ENCODE data around the gene MLST8.
"Not testable (repeated sequence)": the region's sequence is repeated elsewhere in the genome, so short reads cannot be mapped to it uniquely, and the experiment has no call there.

MLST8 gene

DNA sequence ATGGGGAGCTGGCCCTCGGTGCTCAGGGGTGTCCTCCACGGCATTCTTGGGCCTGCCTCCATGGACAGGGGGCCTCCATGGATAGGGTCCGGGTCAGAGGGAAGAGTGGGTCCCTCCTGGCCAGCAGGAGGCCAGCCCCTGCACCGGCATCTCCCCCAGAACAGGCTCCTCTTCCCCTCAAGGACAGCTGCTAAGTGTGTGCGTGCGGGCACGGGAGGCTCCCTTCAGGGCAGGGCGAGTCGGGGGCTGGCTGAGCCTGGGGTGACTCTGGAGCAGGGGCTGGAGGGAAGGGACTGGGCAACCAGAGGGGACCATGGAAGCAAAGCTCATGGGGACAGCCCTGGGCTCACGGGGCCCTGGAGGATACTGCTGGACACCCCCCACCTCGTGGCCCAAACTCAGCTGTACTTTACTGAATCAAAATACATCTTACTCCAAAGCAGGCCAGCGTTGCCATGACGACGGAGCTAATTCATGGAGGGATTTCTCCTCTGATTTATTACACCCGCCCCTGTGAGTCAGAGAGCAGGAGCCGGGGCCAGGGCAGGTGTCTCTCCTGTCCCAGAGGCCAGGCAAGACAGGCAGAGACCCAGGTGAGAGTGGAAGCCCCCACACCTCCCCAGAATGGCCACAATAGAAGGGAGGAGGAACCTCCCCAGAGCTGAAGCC lies 11.0 kb upstream of the MLST8 start:
- no peaks in the 10 kb centered on the region for H3K9me3 Mint-ChIP-seq (ENCODE audit: low read depth)
- no peak overlapping the region for H3K4me3 Mint-ChIP-seq
- H3K4me1 Mint-ChIP-seq (ENCODE audit: low read depth) = peaks cover 1% of the 10 kb centered on the region
- peak overlapping the region; percentile 50 for H3K27ac Mint-ChIP-seq
- H3K36me3 Mint-ChIP-seq = no peaks in the 10 kb centered on the region
- peaks cover 8% of the 10 kb centered on the region for H3K27me3 Mint-ChIP-seq

DNA sequence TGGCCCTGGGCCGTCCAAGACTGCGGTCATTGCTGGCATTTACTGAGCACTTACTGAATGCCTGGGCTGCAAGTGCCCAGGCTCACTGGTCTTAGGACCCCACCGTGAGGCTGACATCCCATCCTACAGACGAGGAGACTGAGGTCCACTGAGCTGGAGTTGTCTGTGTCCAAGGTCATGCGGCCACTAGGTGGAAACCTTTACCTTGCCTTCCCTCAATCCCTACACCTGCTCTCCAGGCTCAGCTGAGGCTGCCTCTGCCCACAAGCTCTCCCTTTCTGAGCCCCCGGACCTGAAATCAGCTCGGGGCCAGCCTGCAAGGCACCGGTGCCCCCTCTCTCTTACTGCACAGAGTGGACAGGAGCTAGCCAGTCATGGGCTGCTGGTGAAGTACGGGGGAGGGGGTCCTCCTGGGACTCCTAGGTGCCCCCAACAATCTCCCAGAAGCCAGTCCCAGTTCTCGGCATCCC lies 10.4 kb upstream of the MLST8 start:
- Mint-ChIP-seq H3K27ac (peak overlapping the region; percentile 50), H3K9me3 (ENCODE audit: low read depth) (no peaks in the 10 kb centered on the region), H3K4me1 (ENCODE audit: low read depth) (peaks cover 1% of the 10 kb centered on the region), H3K27me3 (peaks cover 8% of the 10 kb centered on the region), H3K4me3 (peak overlapping the region; percentile 52), H3K36me3 (no peaks in the 10 kb centered on the region)

DNA sequence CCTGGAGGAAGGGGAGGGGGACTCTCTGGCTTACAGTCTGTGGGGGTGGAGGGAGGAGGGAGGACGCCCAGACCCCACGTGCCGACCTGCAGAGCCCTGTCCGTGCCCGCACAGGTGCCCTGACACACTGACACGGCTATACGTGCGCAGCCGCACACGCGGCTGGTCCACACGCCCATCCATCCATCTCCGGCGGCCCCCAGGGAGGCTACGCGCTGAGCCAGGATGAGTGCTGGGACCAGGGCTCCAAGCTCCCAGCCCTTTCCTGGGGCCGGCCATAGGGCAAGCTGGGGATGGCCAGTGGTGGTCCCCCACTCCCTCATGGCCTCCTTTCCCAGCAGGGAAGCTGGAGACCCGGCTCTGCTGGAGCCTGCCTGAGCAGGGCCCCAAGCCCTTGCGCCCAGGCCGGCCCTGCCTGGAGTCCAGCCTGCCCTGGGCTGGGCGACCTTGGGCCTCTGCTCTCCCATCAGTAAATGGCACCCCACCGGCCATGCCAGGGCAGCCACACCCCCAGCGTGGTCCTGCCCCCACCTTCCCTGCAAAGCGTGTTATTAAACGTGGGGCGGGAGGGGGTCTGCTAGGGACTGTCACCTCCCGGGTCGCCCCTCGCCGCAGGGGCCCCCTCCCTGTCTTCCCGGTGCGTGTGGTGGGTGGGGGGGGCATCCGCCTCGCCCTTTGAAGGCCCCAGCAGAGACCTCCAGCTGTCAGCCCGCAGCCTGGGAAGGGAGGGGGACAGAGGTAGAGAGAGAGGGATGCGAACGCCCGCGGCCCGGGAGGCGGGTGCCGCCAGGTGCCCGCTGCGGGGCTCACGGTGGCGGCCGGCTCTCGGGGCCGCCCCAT lies 9.7 kb upstream of the MLST8 start:
- H3K9me3 Mint-ChIP-seq (ENCODE audit: low read depth) = no peaks in the 10 kb centered on the region
- peaks cover 1% of the 10 kb centered on the region for H3K4me1 Mint-ChIP-seq (ENCODE audit: low read depth)
- peak overlapping the region; percentile 58 for H3K4me3 Mint-ChIP-seq
- H3K27me3 Mint-ChIP-seq = peaks cover 8% of the 10 kb centered on the region
- H3K36me3 Mint-ChIP-seq = no peaks in the 10 kb centered on the region
- H3K27ac Mint-ChIP-seq = no peak overlapping the region

DNA sequence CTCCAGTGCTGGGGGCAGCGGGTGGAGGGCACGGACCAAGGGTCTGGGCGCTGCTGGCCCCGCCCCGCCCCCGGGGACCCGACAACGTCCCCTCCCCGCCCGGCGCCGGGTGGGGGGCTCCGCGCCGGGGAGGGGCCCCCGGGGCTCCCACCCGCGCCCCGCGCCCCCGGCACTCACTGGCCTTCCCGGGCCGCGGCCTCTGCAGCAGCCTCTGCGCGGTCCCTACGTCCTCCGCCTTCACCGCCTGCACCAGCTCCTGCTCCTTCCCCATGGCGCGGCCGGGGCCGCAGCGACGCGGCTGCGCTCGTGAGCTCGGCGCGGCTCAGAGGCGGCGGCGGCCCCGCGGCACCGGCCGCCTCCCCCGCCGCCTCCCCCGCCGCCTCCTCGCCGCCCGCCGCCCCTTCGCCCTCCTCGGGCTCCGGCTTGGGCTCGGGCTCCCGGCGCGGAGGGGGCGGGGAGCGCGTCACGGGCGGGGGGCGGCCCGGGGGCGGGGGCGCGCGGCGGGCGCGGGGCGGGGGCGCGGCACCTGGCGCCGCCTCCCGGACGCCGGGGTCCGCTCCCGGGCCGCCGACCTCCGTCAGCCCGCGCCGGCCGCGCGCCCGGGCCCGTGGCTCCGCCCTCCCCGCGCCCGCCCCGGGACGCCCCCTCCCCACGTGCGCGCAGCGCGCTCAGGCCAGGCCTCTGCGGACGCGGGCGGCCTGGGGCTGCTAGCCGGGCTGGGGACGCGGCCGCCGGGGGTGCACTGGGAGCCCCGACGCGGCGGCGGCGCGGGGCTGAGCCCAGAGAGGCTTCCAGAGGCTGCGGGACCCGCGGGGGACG lies 8.9 kb upstream of the MLST8 start, which contains the start of gene CASKIN1:
TSS of gene CASKIN1 (minus strand) at position 444 of the 819 bp plus-strand sequence. CDS start at position 271, 173 bp downstream.
- peaks cover 8% of the 10 kb centered on the region for H3K27me3 Mint-ChIP-seq
- H3K9me3 Mint-ChIP-seq (ENCODE audit: low read depth) = no peaks in the 10 kb centered on the region
- H3K27ac Mint-ChIP-seq = no peak within 1 kb of the TSS
- peak within 1 kb of the TSS; percentile 72 for H3K4me3 Mint-ChIP-seq
- no peaks in the 10 kb centered on the region for H3K36me3 Mint-ChIP-seq
- peaks cover 1% of the 10 kb centered on the region for H3K4me1 Mint-ChIP-seq (ENCODE audit: low read depth)

DNA sequence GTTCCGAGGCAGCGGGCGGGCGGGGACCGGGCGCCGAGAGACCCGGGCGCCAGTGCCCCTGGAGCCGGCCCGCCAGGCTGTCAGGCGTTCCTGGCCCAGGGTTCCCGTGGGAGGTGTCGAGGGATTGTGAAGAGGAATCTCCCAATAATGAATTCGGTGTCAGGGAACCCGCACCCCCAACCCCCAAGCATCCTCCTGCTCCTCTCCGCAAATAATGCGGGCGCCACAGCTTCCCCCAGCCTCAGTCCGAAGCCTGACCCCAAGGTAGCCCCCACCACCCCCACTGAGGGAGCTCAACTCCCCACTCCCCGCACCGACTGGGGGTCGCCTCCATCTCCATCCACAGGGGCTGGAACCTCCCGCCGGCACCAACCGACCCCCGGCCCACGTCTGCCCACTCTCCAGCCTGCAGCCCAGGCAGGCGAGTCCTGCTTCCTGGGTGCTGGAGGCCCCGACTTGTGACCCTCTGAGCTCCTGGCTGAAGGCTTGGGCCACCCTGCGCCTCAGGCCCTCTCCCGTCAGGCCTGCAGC lies 8.2 kb upstream of the MLST8 start:
- peaks cover 1% of the 10 kb centered on the region for H3K4me1 Mint-ChIP-seq (ENCODE audit: low read depth)
- peak overlapping the region; percentile 72 for H3K4me3 Mint-ChIP-seq
- H3K36me3 Mint-ChIP-seq = no peaks in the 10 kb centered on the region
- no peaks in the 10 kb centered on the region for H3K9me3 Mint-ChIP-seq (ENCODE audit: low read depth)
- H3K27ac Mint-ChIP-seq = no peak overlapping the region
- H3K27me3 Mint-ChIP-seq = peaks cover 8% of the 10 kb centered on the region

DNA sequence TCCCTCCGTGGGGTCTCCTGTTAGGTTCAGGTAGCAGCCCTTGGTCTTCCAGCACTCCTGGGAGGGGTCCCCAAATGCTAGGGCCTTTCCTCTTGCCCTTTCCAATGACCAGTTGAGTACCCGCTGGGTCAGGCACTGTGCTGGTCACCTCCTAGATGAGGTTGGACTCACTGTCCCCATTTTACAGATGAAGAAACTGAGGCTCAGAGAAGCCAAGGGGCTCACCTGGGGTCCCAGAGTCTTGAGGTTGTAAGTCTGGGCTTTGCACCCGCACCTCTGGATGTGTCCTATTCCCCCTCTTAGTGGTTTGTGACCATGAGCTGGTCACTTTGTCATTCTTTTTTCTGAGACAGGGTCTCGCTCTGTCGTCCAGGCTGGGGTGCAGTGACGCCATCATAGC lies 7.5 kb upstream of the MLST8 start:
- H3K27ac Mint-ChIP-seq = no peak overlapping the region
- H3K4me1 Mint-ChIP-seq (ENCODE audit: low read depth) = peaks cover 1% of the 10 kb centered on the region
- peak overlapping the region; percentile 72 for H3K4me3 Mint-ChIP-seq
- no peaks in the 10 kb centered on the region for H3K9me3 Mint-ChIP-seq (ENCODE audit: low read depth)
- H3K36me3 Mint-ChIP-seq = no peaks in the 10 kb centered on the region
- peaks cover 8% of the 10 kb centered on the region for H3K27me3 Mint-ChIP-seq

DNA sequence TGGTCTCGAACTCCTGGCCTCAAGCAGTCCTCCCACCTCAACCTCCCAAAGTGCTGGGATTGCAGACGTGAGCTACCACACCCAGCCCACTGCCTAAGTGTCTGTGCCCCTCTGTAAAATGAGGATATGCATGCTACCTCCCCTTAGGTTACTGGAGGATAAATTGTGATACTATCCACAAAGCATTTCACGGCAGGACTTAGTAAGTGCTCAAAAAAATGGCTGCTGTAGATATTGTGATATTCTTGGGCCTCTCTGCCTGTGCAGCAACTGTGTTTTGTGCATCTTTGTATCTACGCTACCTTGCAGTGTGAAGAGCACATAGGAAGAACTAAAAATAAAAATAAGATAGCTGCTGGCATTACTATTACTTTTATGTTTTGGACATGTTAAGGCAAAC lies 7.0 kb upstream of the MLST8 start:
- Mint-ChIP-seq H3K4me3 (peak overlapping the region; percentile 72), H3K27me3 (peaks cover 8% of the 10 kb centered on the region), H3K4me1 (ENCODE audit: low read depth) (peaks cover 1% of the 10 kb centered on the region), H3K9me3 (ENCODE audit: low read depth) (no peaks in the 10 kb centered on the region), H3K27ac (no peak overlapping the region), H3K36me3 (no peaks in the 10 kb centered on the region)

DNA sequence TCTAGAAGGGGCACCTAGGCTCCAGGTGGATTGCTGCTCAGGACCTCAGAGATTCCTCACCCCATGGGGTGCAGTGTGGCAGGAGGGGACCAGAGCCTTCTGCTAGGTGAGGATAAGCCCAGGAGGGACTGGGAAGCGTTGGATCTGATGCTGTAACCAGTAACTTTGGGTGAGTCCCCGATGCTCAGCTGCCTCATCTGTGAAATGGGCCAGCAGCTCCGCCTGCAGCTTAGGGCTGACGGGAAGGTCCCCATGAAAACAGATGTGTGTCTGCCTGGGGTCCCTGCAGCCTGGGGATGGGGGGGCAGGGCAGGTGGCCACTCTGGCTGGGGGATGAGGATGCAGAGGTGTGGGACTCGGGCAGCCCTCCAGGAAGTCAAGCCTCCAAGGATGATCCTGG lies 6.2 kb upstream of the MLST8 start:
- H3K36me3 Mint-ChIP-seq = no peaks in the 10 kb centered on the region
- H3K27ac Mint-ChIP-seq = no peak overlapping the region
- peaks cover 8% of the 10 kb centered on the region for H3K27me3 Mint-ChIP-seq
- no peak overlapping the region for H3K4me3 Mint-ChIP-seq
- no peaks in the 10 kb centered on the region for H3K9me3 Mint-ChIP-seq (ENCODE audit: low read depth)
- peaks cover 1% of the 10 kb centered on the region for H3K4me1 Mint-ChIP-seq (ENCODE audit: low read depth)

DNA sequence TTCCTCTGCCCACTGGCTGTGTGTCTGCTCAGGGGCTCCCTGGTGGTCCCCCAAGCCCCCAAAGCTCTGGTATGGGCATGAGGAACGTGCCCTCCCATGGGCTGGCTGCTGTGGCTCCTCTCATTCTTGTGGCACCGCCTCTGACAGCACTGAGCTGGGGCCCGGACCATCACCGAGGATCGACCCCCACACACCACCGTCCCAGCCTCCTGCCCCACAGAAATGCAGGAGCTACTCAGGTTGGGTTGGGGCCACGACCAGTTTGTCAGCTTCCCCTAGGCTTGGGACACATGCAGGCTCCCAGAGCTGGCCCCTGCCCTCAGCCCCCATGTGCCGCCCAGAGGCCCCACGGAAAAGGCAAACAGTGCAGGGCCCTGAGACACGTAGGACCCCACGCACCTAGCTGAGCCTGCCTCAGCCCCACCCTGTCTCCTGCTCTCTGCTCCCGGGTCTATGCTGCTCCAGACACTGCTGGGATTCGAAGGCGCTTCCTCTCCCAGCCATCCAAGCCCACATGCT lies 5.6 kb upstream of the MLST8 start:
- Mint-ChIP-seq H3K36me3 (no peaks in the 10 kb centered on the region), H3K27ac (no peak overlapping the region), H3K4me3 (no peak overlapping the region), H3K4me1 (ENCODE audit: low read depth) (peaks cover 7% of the 10 kb centered on the region), H3K27me3 (peaks cover 8% of the 10 kb centered on the region), H3K9me3 (ENCODE audit: low read depth) (no peaks in the 10 kb centered on the region)

DNA sequence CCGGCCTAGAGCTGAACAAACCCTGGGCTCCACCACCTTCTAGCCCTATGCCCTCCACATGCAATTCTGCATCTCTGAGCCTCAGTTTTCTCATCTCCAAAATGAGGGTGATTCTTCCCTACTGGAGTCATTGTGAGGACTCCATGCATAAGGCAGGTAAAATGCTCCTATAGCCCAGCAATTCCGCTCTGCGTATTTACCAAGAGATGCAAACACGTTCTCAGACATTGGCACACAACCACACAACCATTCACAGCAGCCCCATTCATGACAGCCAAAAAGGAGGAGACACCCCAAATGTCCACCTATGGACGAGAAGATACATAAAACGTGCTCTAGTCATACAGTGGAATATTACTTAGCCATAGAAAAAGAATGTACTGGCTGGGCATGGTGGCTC lies 4.9 kb upstream of the MLST8 start:
- Mint-ChIP-seq H3K36me3 (no peaks in the 10 kb centered on the region), H3K27ac (no peak overlapping the region), H3K4me3 (no peak overlapping the region), H3K4me1 (ENCODE audit: low read depth) (peaks cover 7% of the 10 kb centered on the region), H3K9me3 (ENCODE audit: low read depth) (no peaks in the 10 kb centered on the region), H3K27me3 (peaks cover 5% of the 10 kb centered on the region)

DNA sequence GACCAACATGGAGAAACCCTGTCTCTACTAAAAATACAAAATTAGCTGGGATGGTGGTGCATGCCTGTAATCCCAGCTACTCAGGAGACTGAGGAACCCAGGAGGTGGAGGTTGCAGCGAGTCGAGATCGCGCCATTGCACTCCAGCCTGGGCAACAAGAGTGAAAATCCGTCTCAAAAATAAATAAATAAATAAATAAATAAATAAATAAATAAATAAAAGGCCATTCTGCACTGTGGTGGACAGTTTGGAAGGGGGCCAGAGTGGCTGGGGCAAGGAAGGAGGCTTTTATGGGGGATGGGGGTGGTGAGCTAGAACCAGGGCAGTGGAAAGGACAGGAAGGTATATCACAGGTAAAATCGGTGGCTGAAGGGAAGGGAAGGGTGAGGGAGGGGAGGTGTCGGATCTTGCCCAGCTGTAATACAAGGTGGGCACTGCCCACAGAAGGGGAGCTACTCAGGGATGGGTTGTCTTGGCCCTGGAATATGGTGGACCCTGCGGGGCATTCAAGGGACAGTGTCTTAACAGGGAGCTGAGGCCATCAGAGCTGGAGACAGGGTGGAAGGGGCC lies 2.0 kb upstream of the MLST8 start:
- not testable (repeated sequence) for H3K27ac Mint-ChIP-seq
- peaks cover 15% of the 10 kb centered on the region for H3K4me1 Mint-ChIP-seq (ENCODE audit: low read depth)

DNA sequence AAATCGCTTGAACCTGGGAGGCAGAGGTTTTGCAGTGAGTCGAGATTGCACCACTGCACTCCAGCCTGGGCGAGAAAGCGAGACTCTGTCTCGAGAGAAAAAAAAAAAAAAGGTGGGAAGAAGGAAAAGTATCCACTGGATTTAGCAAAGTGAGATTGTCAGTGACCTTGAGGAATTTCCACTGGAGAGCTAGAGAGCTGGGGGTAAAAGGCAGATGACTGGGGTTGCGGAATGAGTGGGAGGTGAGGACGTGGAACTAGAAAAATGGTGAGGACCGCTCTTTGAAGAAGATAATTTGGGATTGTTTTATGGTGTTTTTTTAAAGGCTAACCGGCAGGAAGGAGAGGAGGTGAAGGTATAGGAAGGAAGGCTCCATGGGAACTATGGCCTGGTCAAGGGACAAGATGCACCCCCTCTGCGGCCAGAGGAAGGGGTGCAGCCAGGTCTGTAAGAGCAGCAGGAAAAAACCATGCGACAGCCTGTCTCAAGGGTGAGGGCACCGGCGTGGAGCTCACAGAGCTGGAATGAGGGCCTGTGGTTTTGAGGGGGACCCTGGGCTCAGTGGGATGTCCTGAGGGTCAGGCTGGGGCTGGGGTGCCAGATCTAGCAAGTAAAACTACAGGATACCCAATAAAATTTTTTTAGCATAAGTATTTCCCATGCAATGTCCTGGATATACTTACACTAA lies 694 bp upstream of the MLST8 start:
- peak overlapping the region; percentile 62 for H3K27ac Mint-ChIP-seq
- H3K27me3 Mint-ChIP-seq = no peaks in the 10 kb centered on the region
- H3K4me3 Mint-ChIP-seq = peak overlapping the region; percentile 76
- H3K36me3 Mint-ChIP-seq = peaks cover 5% of the 10 kb centered on the region
- H3K9me3 Mint-ChIP-seq (ENCODE audit: low read depth) = no peaks in the 10 kb centered on the region
- peaks cover 15% of the 10 kb centered on the region for H3K4me1 Mint-ChIP-seq (ENCODE audit: low read depth)

More for the DNA sequence above, 2.0 kb upstream of the MLST8 start:
- H3K36me3 Mint-ChIP-seq; H3K27me3 Mint-ChIP-seq; H3K9me3 Mint-ChIP-seq (ENCODE audit: low read depth): not testable (repeated sequence)
- peak overlapping the region; percentile 62 for H3K4me3 Mint-ChIP-seq

DNA sequence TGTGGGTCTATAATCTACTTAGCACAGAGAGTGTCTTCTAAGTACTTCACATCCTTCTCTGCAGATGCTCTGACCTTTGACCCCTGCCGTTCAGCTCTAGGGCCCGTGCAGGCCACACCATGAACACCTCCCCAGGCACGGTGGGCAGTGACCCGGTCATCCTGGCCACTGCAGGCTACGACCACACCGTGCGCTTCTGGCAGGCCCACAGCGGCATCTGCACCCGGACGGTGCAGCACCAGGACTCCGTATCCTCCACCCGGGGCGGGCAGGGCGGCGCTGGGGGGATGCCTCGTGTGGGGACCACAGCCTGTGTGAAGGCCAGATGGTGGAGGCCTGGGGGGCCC lies 686 bp downstream of the MLST8 start:
- Mint-ChIP-seq H3K4me3 (peak overlapping the region; percentile 90), H3K27ac (peak overlapping the region; percentile 80), H3K9me3 (ENCODE audit: low read depth) (no peaks in the 10 kb centered on the region), H3K36me3 (peaks cover 5% of the 10 kb centered on the region), H3K27me3 (no peaks in the 10 kb centered on the region), H3K4me1 (ENCODE audit: low read depth) (peaks cover 15% of the 10 kb centered on the region)

DNA sequence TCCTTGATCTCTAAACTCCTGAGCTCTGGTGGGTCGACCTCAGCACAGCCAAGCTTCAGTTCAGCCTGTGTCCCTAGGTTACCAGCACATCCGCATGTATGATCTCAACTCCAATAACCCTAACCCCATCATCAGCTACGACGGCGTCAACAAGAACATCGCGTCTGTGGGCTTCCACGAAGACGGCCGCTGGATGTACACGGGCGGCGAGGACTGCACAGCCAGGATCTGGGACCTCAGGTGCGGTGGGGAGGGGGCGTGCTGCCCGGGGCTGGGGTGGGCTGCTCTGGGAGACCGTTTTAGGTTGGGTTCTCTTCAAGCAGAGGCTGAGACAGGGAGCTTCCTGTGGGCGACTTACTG lies 1.1 kb downstream of the MLST8 start:
- H3K9me3 Mint-ChIP-seq (ENCODE audit: low read depth) = no peaks in the 10 kb centered on the region
- H3K27me3 Mint-ChIP-seq = no peaks in the 10 kb centered on the region
- H3K36me3 Mint-ChIP-seq = peaks cover 5% of the 10 kb centered on the region
- H3K4me1 Mint-ChIP-seq (ENCODE audit: low read depth) = peaks cover 15% of the 10 kb centered on the region
- H3K27ac Mint-ChIP-seq = peak overlapping the region; percentile 80
- peak overlapping the region; percentile 90 for H3K4me3 Mint-ChIP-seq
